ENCODE data around the gene SPN. TPM values are rescaled to one million over a fixed set of nuclear protein-coding genes. Genes with fewer than 3 reads are reported as not detected.

SPN gene
- total RNA-seq, 1 experiment from 2014 or later = 0.17 TPM

DNA sequence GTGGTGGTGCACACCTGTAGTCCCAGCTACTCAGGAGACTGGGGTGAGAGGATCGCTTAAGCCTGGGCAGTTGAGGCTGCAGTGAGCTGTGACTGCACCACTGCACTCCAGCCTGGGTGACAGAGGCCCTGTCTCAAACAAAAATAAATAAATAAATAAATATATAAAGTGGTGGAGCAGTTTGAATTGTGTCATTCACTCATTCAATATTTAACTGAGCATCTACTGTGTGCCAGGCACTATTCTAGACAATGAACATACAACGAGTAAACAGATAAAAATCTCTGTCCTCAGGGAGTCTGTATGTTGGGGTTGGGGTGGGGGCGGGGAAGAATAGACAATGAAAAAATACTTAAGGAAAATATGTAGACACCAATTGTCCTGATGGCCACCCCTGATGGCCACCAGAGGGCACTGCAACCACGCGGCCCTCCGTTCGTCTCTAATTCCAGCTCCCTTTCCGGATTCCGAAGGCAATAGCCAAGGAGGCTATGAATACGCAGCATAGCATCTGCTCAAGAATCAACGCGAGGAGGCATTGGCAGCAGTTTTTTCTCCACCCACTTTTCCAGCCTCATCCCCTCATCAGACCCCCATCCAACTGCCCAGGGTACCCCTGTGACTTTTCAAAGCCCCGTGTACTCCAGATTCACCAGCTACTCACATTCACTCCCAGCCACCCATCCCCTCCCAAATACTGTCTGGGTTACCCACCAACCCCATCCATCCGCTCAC, 37.4 kb downstream of the SPN start:
- intact Hi-C loops (cut with micrococcal nuclease; ENCODE audit: unreplicated experiment) = loop anchor here (1.0 to 10.0 kb wide), 6 partner anchors 56 to 321 kb away; partner anchors contain the start of genes CDIPT and KIF22
- no peaks in the 10 kb centered on the region for H3K27me3 ChIP-seq (ENCODE audit: insufficient read depth, low read depth)
- H3F3A ChIP-seq (ENCODE audit: insufficient read depth, low read depth) = peaks cover 42% of the 10 kb centered on the region
- no peak overlapping the region for H3K27ac ChIP-seq
- CTCF ChIA-PET = interaction anchor here (0.5 to 1.7 kb wide), 11 partner anchors 10 to 495 kb away, joined by 3 to 11 read pairs (median 4); partner anchors contain the start of gene PAGR1
- peaks cover 10% of the 10 kb centered on the region; the same call in 1 of the 2 replicates for H3K36me3 ChIP-seq (ENCODE audit: low read depth)
- no peaks in the 10 kb centered on the region for H3K9me2 ChIP-seq (ENCODE audit: insufficient read depth)
- H3K79me2 ChIP-seq (ENCODE audit: low read depth) = no peaks in the 10 kb centered on the region
- peak; percentile 83 to 90 for DNase-seq
- TF ChIP-seq EZH2 (IDR thresholded peaks at IDR 0.05; ENCODE audit: low read depth) = no peak
- TF ChIP-seq, protein P1, sequence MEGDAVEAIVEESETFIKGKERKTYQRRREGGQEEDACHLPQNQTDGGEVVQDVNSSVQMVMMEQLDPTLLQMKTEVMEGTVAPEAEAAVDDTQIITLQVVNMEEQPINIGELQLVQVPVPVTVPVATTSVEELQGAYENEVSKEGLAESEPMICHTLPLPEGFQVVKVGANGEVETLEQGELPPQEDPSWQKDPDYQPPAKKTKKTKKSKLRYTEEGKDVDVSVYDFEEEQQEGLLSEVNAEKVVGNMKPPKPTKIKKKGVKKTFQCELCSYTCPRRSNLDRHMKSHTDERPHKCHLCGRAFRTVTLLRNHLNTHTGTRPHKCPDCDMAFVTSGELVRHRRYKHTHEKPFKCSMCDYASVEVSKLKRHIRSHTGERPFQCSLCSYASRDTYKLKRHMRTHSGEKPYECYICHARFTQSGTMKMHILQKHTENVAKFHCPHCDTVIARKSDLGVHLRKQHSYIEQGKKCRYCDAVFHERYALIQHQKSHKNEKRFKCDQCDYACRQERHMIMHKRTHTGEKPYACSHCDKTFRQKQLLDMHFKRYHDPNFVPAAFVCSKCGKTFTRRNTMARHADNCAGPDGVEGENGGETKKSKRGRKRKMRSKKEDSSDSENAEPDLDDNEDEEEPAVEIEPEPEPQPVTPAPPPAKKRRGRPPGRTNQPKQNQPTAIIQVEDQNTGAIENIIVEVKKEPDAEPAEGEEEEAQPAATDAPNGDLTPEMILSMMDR (conservative IDR thresholded peaks at IDR 0.05) = peak; percentile 96
- H3K9me3 ChIP-seq (ENCODE audit: insufficient read depth, low read depth) = no peaks in the 10 kb centered on the region; the same call in 1 of the 2 replicates
- H2AFZ ChIP-seq = no peak overlapping the region
- POLR2A ChIA-PET (ENCODE audit: unreplicated experiment) = interaction anchor here (0.5 to 0.6 kb wide), 4 partner anchors 121 to 204 kb away, joined by 7 to 18 read pairs (median 8); no protein-coding TSS in a partner anchor
- H3K4me3 ChIP-seq = no peak overlapping the region
- 0 out of 2 replicates have a peak overlapping the region, but pooled peaks have one; percentile 33 for H3K4me2 ChIP-seq
- H4K20me1 ChIP-seq (ENCODE audit: insufficient read depth) = peaks cover 13% of the 10 kb centered on the region
- H3K4me1 ChIP-seq (replicated peaks; ENCODE audit: insufficient read depth) = peaks cover 7% of the 10 kb centered on the region; the same call in 1 of the 2 replicates
- no TSS peak for BruUV-seq (replicated peaks)

- BruUV-seq (replicated peaks) = no TSS peak
- Histone ChIP-seq H3F3A (ENCODE audit: insufficient read depth, low read depth) (peaks cover 36% of the 10 kb centered on the region), H3K4me3 (no peak overlapping the region), H3K9me3 (ENCODE audit: insufficient read depth, low read depth) (no peaks in the 10 kb centered on the region; the same call in 1 of the 2 replicates), H3K36me3 (ENCODE audit: low read depth) (peaks cover 10% of the 10 kb centered on the region; the same call in 1 of the 2 replicates), H3K4me1 (replicated peaks; ENCODE audit: insufficient read depth) (peaks cover 7% of the 10 kb centered on the region; the same call in 1 of the 2 replicates), H3K27me3 (ENCODE audit: insufficient read depth, low read depth) (no peaks in the 10 kb centered on the region), H2AFZ (no peak overlapping the region), H3K4me2 (no peak overlapping the region), H3K27ac (no peak overlapping the region), H4K20me1 (ENCODE audit: insufficient read depth) (peaks cover 9% of the 10 kb centered on the region), H3K9me2 (ENCODE audit: insufficient read depth) (no peaks in the 10 kb centered on the region), H3K79me2 (ENCODE audit: low read depth) (no peaks in the 10 kb centered on the region)
- DNase-seq = no peak
- POLR2A ChIA-PET (ENCODE audit: unreplicated experiment) = interaction anchor here (0.6 kb wide), 1 partner anchor 120 kb away, joined by 8 read pairs; no protein-coding TSS in a partner anchor
- intact Hi-C loops (cut with micrococcal nuclease; ENCODE audit: unreplicated experiment) = loop anchor here (2.0 to 10.0 kb wide), 2 partner anchors 56 to 162 kb away; partner anchors contain the start of gene CDIPT
- TF ChIP-seq EZH2 (IDR thresholded peaks at IDR 0.05; ENCODE audit: low read depth) = no peak
- TF ChIP-seq, protein P1 (conservative IDR thresholded peaks at IDR 0.05) = no peak
- CTCF ChIA-PET = interaction anchor here (0.6 to 1.7 kb wide), 5 partner anchors 9 to 319 kb away, joined by 5 to 14 read pairs (median 10); no protein-coding TSS in a partner anchor
Measured at GRCh38 chr16:29701214-29701555, 38.1 kb downstream of the SPN start.

DNA sequence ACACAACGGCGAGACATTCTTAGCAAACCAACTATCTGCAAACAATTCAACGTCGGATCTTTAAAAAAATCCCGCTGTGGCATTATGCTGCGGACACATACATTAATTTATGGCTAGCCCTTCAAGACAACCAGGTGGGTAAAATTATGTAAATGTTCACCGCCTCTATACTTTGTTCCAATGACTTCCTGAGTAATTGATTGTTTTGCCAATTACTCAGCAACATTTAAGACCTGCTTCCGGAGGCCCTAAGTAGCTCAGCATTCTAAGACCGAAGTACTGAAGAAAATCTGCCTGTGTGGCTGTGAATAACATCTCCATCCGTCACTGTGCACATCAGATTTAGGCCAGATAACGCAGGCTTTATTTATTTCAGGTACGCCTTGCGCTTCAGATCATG, 39.2 kb downstream of the SPN start:
- POLR2A ChIA-PET (ENCODE audit: unreplicated experiment) = interaction anchor here (0.8 kb wide), 1 partner anchor 106 kb away, joined by 20 read pairs; no protein-coding TSS in a partner anchor

More for the DNA sequence above, 39.2 kb downstream of the SPN start:
- no peak overlapping the region for H3K4me2 ChIP-seq
- no peaks in the 10 kb centered on the region for H3K27me3 ChIP-seq (ENCODE audit: insufficient read depth, low read depth)
- DNase-seq = no peak
- H3F3A ChIP-seq (ENCODE audit: insufficient read depth, low read depth) = peaks cover 25% of the 10 kb centered on the region
- H3K4me3 ChIP-seq = no peak overlapping the region
- intact Hi-C loops (cut with micrococcal nuclease; ENCODE audit: unreplicated experiment) = loop anchor here (10.0 kb wide), 1 partner anchor 57 kb away; no protein-coding TSS in a partner anchor
- no peaks in the 10 kb centered on the region for H3K9me2 ChIP-seq (ENCODE audit: insufficient read depth)
- no peaks in the 10 kb centered on the region; the same call in 1 of the 2 replicates for H3K9me3 ChIP-seq (ENCODE audit: insufficient read depth, low read depth)
- CTCF ChIA-PET = interaction anchor here (1.1 kb wide), 1 partner anchor 146 kb away, joined by 8 read pairs; no protein-coding TSS in a partner anchor
- no peak overlapping the region for H3K27ac ChIP-seq
- H3K4me1 ChIP-seq (replicated peaks; ENCODE audit: insufficient read depth) = peaks cover 7% of the 10 kb centered on the region; the same call in 1 of the 2 replicates
- peaks cover 3% of the 10 kb centered on the region; the same call in 1 of the 2 replicates for H3K36me3 ChIP-seq (ENCODE audit: low read depth)
- TF ChIP-seq EZH2 (IDR thresholded peaks at IDR 0.05; ENCODE audit: low read depth) = no peak
- TF ChIP-seq, protein P1 (conservative IDR thresholded peaks at IDR 0.05) = no peak
- H4K20me1 ChIP-seq (ENCODE audit: insufficient read depth) = no peaks in the 10 kb centered on the region
- no peaks in the 10 kb centered on the region for H3K79me2 ChIP-seq (ENCODE audit: low read depth)
- no TSS peak for BruUV-seq (replicated peaks)
- no peak overlapping the region for H2AFZ ChIP-seq
